GM19452 (cell line): Measurements from ENCODE around the gene MOB2.

Experiments
- ATAC-seq: cut with Tn5 transposase; IDR thresholded peaks from one replicate; pipeline ENCODE4 v1.9.1; 2021; ENCODE audit not compliant: unreplicated experiment

Gene MOB2

DNA sequence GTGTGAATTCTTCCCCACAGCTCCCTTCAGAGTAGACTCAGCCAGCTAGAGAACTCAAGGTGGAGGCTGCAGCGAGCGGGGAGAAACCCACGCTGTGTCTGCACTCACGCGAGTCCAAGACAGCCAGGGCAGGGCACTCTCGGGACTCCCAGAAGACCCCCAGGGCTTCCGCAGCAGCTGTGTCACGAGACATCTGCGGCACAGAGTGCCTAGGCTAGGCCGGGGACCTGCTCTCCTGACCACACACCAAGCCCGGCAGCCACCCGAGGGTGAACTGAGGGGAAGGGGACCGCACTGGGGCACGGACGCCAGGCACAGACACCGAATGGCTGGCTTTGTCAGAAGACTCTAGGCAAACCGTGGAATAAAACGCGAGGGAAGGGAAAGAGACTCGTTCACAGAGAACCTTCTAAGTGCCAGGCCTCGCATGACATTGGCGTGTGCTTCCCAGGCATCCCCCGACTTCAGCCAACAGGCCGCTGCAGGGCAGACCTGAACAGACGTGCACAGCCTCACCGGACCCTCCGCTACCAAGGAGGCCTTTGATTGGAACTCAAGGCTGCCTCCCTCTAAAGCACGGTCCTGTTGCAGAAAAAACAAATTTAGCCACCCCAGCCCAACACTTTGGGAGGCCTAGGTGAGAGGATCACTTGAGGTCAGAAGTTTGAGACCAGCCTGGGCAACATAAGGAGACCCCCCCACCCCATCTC, 18.2 kb upstream of the MOB2 start:
- ATAC-seq, result no peak

DNA sequence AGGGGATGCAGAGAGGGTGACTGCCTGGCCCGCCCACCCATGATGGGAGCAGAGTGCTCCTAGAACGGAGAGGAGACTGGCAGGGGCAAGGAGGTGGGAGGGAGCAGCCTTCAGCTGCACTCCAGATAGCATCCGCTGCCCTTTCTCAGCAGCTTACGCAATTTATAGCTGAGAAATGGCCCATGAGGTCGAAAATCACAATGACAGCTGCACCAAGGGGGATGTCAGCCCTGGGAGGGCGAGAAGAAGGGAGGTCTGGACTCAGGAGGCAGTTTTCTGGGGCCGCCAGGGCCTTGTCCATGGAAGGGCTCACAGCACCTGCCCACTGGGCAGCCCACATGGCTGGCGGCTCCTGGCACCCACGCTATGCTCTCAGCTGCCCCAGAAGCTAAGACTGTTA, 17.6 kb upstream of the MOB2 start:
- no peak for ATAC-seq

DNA sequence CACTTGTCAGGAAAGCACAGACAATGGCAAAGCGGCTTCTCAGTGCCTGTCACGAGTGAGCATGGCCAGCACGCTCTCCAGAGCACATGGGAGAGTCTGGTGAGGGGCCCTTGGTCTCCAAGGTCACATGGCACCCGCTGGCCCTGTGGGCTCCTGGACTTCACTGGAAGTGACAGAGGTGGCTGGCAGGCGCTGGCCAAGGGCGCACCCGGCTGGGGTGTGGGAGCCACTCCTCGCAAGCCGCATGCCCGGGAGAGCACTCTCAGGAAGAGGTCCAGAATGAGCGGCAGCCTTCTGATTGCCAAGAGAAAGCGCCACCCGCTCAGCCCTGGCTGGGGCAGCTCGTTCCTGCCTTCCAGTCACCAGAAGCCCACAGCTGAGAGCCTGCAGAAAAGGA, 17.1 kb upstream of the MOB2 start:
- no peak for ATAC-seq

DNA sequence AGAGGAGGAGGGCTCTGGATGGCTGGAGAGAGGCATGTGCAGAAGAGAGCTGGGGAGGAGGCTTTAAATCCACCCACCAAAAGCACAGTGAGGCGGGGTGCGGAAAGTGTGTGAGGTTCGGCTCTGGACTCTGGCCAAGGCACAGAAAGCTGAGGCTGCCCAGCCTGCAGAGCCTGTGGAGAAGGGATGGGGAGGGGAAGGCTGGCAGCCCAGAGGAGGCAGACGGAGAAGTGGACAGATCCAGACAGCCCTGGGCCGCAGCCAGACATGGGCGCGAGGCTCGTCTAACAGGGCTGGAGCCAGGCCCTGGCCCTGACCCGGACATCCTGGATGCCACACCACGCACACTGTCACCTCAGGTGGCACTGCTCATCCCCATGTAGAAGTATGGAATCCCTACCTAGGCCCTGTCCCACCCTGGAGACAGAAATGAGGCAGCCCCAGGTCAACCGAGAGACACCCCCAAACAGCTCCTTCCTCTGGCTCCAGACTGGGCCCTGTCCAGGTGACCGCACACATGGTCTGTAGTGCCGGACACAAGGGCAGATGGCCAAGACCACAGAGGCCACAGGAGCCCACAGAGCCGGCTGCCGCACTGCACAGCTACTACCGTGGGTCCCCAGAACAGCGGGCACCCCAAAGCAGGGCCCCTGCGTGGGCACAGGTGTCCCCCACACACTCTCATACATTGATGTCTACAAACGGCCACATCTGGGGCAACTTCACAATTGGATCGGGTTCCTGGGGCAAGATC, 16.6 kb upstream of the MOB2 start:
- no peak for ATAC-seq

DNA sequence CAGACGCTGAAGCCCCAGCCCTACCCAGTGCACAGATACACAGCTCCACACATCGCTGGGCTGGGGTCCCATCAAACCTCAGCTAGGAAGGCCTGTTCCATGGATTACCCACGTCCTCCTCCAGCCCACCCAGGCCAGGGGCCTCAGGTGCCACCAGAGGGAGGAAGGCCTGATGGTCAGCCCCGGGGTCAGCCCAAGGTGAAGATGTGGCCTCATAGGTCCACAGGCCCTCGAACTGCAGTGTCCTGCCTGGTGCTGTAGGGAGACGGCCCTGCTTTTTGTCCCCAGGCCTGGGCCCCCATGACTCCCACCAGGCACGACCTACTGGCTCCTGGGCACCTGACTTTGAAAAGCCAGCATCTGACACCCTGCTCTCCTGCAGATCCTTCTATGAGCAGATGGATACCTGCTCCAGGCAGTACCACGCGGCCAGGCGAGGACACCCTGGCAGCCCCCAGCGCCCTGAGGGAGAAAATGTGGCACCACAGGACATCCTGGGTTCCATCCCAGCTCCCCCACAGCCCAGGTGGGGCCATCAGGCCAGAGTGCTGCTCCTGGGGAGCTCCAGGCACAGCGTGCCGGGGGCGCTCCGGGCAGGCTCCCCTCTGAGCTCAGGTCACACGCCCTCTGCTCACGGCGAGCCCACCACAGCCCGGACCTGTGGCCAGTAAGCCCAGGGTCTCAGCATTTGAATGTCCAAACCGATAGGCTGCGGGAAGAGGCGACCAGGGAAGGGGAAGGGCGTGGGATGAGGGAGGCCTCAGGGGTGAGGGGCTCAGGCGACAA, 15.8 kb upstream of the MOB2 start:
- no peak for ATAC-seq

DNA sequence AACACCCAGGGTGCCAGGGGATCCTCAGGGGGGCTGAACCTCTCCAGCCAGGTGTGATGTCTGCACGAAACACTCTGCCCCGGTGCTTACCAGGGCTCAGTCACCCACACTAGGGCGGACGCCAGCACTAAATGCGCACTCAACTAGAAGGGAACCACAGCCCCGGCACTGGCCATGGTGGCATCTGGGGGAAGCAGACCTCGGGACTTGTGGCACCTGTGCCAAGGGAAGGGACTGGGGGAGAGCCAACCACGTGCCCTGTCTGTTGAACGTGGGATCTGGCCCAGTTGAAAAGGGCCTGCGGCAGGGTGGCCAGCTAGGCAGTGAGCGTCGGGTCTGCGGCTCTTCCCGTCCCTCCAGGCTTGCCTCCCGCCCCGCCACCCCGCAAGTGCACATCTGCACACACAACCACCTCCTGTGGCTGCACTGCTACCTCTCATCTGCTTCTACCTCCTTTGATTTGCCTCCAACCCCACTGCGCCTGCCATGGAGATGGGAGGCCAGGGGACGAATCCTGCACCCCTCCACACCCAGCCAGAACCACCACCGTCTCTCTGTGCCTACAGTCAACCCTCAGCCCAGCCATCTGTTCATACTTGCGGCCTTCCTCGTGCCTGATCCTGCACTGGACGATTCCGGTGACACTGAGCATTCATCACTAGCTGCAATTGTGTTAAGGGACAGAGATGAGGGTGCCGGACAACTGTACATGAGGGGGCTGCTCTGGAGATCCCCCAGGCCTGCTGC, 15.0 kb upstream of the MOB2 start:
- no peak for ATAC-seq

DNA sequence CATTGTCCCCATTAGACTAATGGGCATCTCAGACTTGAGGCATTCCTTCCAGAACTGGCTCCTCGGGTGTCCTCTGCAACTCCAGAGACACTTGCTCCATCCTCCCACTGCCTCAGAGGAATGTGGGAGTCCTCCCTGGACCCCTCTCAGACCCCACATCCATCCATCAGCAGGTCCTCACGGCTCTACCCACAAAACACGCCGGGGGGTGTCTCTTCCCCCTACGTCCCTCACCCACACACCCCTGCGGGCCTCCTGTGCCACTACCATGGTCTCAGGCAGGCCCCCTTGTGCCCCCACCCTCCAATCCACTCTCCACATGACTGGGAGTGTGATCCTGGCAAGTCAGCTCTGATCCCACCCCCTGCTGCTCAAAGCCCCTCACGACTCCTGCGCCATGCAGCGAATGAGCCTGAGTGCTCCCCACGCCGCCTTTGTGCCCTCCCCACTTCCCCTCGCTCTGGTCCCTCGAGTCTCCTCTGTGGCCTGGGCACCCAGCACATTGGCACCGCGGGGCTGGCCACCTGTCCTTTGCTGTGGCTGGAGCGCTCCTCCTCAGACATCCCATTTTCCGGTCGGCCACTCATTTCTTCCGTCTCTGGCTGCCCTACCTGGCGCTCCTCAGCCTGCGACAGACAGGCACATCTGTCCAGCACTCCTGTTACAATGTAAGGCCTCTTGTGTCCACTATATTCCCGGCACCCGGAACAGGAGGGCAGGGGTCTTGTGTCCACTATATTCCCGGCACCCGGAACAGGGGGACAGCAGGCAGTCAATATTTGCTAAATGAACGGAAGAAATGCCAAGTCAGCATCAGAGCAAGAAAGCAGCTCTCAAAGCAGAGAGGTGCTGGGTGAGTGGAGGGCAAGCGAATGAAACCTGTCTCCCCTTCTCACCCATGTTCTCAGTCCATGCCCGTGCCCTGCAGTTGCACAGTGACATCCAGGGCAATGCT, 14.2 kb upstream of the MOB2 start:
- ATAC-seq, result no peak

DNA sequence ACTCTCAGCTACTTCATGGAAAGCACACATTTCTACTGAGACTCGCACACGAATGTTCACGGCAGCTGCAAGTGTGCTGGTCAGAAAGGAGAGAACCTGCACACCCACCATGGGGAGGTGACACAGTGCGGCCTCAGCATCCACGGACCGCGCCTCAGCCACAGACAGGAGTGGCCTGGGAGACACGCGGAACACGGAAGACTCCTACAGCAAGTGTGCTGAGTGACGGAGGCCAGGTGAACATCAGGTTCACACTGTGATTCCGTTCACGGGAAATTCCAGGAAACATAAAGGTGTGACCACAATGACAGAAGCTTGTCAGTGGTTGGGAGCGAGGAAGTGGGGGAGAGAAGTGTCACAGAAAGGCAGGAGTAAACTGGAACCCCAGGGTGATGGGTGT, 13.3 kb upstream of the MOB2 start:
- no peak for ATAC-seq

DNA sequence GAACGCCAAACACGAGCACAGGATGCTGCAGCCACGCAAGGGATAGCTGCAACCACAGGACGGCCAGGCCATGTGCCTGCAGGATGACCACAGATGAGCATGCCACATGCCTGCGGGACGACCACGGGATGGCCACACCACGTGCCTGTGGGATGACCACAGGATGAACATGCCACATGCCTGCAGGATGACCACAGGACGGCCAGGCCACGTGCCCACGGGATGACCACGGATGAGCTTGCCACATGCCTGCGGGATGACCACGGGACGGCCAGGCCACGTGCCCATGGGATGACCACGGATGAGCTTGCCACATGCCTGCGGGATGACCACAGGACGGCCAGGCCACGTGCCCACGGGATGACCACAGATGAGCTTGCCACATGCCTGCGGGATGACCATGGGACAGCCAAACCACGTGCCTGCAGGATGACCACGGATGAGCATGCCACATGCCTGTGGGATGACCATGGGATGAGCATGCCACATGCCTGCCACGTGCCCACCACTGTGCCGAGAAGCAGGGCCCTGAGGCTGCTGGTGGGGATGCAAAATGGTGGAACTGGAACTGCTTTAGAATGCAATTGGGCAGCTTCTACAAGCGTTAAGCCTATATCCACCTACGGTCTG, 12.8 kb upstream of the MOB2 start:
- no peak for ATAC-seq

DNA sequence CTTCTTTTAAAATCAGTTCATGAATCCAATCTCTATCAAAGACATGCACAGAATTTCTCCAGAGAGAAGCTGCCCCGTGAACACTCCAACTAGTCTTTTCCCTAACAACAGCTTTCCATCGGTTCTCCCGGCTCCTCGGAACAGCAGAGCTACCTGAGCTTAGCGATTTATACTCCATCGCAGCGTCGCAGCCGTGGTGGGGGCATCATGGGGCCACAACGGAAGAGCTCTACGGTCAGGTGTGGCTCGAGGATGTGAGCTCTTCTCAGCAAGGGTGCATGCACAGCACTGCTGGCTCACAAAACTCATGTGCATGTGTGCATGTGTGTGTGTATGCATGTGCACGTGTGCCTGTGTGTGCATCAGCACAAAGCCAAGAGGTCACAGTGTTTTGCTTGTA, 11.7 kb upstream of the MOB2 start:
- ATAC-seq, result no peak

DNA sequence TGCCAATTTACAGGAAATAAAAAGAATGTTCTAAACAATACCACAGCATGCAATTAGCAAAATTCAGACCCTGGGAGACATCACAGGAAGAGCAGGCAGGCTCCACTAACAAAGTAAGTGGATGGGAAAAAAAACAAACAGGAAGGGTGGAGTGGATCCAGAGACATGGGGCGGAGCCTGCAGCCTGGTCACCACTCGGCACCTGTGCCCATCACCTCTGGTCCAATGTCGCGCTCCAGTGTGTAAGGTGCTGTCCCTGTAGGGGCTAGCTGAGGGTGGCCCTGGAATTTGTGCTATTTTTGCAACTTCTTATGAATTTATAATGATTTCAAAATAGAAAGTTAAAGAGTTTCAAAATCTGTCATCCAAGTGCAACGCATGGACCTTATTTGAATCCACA, 11.0 kb upstream of the MOB2 start:
- no peak for ATAC-seq

DNA sequence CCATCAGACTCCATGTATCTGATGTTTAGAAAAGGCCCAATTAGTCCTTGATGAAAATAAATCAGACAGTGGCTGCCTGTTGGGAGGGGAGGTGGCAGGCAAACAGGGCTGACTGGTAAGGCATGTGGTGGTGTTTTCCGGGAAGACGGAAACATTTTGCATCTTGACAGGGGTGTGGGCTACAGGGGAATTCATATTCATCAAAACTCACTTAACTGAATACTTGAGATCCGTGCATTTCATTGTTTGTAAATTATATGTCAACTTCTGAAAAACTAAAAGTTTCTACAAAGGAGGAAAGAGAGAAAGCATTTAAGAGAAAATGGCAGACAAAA, 10.1 kb upstream of the MOB2 start:
- ATAC-seq, result no peak

DNA sequence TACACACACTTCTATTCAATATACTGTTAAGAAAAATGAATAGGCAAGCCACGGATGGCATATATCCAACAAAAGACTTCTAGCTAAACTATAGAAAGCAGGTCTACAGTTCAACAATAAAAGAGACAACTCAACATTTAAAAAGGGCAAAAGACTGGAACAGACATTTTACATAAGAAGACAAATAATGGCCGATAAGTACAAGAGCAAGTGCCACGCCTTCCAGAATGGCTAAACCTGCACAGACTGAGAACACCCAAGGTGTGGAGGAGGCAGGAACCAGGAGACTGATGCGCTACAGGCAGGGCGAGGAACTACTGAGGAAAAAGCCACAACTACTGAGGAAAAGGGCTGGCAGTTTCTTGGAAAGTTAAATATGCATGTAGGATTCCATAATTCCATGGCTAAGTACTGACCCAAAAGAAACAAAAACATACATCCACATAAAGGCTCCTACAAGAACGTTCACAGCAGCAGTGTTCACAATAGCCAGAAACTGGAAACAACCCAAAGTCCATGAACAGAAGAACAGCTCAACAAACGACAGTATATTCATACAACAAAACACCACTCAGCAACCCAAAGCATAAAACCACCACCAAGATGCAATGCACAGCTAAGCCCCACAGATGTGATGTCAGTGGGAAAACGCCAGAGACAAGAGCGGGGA, 9.6 kb upstream of the MOB2 start:
- no peak for ATAC-seq

DNA sequence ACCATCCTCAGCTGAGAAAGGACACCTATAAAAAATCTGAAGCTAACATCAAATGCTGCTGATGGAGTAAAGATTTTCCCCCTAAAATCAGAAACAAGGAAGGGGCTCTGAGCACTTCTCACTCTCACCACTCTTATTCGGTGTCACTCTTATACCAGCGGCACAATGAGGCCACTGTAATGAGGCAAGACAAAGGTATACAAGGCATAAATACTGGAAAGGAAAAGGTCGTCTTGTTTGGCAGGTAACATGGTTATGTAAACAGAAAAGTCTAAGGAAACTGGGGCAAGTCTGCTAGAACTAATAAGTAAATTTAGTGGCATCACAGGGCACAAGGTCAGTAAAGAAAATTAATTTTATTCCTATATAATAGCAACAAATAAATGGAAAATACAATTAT, 8.1 kb upstream of the MOB2 start:
- ATAC-seq, result no peak

DNA sequence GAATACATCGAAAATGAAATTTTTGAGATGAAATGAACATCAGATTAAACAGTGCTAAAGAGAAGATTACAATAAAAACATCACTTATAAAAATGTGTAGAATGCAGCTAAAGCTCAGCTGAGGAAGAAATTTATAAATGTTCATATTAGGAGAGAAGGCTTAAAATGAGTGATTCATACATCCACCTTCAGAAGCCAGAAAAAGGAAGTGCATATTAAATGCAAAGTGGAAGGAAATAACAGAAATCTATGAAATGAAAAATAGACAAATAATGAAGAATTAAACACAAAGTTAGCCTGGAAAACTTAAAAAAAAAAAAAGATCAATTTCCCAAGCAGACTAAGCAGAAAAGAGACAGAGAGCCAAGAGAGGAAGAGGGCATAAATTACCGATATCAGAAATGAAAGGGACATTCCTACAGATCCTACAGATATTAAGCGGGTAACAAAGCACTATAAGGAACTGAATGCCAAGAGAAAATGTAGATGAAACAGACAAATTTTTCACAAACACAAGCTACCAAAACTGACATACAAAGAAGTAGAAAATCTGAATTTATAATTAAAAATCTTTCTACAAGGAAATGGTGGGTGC, 7.2 kb upstream of the MOB2 start:
- no peak for ATAC-seq

DNA sequence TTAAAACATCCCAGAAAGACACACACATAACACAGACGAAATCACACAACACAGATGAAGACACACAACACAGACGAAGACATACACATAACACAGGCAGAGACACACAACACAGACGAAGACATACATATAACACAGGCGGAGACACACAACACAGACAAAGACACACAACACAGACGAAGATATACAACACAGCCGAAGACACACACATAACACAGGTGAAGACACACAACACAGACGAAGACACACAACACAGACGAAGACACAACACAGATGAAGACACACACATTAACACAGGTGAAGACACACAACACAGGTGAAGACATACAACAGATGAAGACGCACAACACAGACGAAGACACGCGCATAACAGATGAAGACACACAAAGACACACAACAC, 4.8 kb upstream of the MOB2 start:
- ATAC-seq, result no peak

DNA sequence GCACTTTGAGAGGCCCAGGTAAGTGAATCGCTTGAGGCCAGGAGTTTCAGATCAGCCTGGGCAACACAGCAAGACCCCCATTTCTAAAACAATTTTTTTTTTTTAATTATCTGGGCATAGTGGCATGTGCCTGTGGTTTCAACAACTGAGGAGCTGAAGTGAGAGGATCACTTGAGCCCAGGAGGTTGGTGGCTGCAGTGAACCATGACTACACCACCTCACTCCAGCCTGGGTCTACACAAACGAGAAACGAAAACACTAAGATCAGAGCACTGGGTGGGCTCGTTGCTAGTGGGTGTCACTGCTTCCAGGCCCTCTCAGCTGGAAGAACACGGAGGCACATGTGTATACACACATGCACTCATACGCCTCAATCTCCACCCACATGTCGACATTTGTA, 4.1 kb upstream of the MOB2 start:
- no peak for ATAC-seq

DNA sequence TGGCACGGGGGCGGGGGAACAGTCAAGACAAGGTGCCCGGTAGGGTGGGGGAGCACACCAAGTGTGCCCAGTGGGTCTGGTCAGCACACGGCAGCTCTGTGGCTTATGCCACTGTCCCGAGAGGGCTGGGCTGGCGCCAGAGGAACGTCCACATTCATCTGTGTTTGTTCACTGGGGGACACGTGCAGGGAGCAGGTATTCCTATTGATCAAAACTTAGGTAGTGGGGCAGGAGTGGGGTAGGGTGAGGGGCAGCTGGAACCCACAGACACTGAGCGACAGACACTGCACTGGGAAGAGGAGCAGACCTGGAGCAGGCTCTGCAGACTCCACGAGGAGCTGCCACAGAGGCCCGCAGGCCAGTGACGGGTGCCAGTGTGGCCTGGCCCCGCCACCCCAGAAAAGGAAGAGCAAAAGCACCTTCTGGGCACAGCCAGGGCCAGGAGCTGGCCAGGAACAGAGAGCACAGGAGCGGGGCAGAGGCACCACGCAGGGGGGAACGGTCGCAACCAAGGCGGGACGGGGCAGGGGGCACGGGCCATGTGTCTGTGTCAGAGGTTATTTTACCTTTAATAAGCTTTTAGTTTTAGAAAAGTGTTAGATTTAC, 2.1 kb upstream of the MOB2 start:
- no peak for ATAC-seq
